GM19035 (cell line): Measurements from ENCODE around the gene PMIS2.

Experiments used
- ATAC-seq: cut with Tn5 transposase; IDR thresholded peaks from one replicate; pipeline ENCODE4 v1.9.1; 2021; ENCODE audit not compliant: unreplicated experiment

The PMIS2 gene

DNA sequence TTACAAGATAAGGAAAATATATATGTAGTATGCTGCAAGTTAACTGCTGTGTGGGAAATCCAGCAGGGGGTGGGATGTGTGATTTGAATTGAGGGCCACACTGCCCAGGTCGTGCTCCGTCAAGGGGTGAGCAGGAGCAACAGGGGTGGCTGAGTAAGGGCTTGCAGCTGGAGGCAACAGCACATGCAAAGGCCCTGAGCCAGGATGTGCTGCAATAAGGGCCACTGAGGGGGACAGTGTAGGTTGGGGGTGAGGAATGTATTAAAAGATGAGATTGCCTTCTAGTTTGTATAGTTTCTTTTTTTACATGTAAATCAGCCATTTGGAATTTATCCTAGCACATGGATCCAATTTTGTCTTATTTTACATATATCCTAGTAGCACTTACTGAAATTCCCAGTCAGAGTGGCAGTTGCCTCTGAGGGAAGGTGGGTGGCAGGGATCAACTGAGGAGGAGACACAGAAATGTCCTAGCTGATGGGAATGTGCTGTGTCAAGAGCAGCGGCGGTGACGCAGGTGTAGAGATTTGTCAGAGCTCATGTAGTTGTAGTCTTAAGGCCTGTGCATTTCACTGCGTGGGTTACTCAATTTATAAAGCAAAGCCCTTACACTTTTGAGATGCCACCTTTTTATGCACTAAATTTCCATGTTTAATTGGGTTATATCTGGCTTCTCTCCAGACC, 37.5 kb downstream of the PMIS2 start:
- no peak for ATAC-seq

GRCh38 chr19:35628264-35628564, 42.2 kb downstream of the PMIS2 start:
- ATAC-seq, result no peak

DNA sequence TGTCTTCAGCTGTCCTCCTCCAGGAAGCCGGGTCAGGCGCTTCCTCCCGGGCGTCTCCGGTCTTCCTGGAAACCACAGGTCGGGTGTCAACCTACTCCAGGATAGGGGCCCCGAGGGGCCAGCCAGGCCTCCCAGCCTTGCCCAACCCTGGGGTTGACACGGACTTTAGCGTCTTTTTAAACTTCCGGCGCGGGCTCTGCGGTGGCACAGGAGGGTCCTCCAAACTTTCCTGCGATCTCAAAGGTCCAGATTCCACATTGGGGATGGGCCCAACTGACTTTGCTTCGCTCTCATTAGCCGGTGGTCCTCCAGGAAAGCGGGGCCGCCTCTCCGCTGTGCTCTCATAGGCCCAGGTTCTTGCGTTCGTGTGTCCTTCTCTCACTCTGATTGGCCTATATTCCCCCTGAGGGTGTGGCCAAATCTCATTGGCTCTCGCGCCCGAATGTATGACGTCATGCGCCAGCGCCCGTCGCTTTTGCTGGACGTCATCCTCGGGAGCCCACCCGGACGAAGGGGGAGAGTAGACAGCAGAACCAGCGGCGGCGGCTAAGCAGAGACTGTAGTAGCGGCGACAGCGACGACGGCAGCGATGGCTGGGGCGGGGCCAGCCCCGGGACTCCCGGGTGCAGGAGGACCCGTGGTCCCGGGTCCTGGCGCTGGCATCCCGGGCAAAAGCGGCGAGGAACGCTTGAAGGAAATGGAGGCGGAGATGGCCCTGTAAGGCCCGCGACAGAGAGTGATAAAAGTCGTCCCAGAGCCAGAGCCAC, 42.8 kb downstream of the PMIS2 start, which contains the start of gene RBM42:
Gene RBM42 (plus strand): TSS at position 472 of the 767 bp plus-strand sequence. CDS start 118 bp downstream, at position 590.
- peak; percentile 96 for ATAC-seq

DNA sequence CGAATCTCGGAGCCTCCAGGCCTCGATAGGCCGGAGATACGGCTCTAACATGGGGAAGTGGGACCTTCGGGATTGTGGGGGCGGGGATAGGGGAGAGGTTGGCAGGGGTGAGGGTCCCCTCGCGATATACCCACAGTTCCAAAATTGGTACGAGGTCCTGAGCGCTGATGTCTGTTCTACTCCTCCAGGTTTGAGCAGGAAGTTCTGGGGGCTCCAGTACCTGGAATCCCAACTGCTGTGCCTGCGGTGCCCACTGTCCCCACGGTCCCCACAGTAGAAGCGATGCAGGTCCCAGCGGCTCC, 43.3 kb downstream of the PMIS2 start:
- no peak for ATAC-seq

DNA sequence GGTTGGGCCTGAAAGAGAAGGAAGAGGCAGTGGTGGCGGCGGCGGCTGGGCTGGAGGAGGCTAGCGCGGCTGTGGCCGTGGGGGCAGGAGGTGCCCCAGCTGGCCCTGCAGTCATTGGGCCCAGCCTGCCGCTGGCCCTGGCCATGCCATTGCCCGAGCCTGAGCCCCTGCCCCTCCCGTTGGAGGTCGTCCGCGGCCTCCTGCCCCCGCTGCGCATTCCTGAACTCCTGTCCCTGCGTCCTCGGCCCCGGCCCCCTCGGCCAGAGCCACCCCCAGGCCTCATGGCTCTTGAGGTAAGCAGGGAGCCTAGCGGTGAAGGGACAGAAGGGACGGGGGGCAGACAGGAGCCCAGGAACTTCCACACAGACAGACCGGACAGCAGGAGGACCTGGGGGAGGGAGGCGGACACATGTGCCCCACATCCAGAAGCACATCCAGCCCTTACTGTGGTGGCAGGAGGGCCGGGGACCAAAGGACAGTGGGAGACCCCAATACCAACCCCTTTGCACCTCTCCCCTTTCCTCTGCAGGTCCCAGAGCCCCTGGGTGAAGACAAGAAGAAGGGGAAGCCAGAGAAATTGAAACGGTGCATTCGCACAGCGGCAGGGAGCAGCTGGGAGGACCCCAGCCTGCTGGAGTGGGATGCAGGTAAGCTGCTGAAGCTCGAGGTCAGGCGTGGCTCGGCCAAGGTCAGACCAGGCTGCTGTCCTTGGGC, 47.9 kb downstream of the PMIS2 start:
- no peak for ATAC-seq

GRCh38 chr19:35636651-35637050, 50.7 kb downstream of the PMIS2 start:
- ATAC-seq, result no peak
